ENCODE data around the gene SH3RF1.

Gene SH3RF1

GRCh38 chr4:169251291-169252235 lies 19.2 kb downstream of the SH3RF1 start:
- DNase-seq, result no peak

- no peak for DNase-seq
Observed at GRCh38 chr4:169250796-169251195, 20.0 kb downstream of the SH3RF1 start.

- DNase-seq, result no peak
Observed at GRCh38 chr4:169249999-169250398, 20.8 kb downstream of the SH3RF1 start.

DNA sequence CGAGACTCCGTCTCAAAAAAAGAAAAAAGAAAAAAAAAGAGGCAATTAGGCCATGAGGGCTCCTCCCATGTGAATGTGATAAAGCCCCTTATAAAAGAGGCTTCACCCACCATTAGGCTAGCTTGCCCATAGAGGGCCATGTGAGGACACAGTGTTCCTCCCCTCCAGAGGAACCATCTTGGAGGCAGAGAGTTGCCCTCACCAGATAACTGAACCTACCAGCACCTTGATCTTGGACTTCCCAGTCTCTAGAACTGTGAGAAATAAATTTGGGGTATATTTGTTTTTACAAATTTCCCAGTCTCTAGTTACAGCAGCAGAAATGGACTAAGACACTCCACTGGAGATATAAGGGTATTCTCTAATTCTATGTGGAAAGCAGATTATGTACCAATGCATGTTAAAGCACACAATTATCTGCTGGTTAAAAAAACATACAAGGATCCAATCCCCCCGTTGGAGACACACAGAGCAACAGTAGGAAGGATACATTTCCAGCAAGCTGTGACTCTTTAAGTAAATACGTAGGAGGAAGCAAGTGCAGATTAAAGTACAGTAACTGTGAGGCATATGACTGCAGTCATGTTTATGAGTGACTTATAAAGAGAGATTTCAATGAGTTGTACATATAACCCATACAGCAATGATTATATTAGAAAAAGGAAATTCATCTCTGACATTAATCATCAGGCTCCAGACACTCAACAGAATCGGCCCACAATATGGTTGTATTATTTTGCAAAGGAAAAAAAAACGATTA lies 21.4 kb downstream of the SH3RF1 start:
- DNase-seq, result peak in 2 of 4 experiments; percentile 40 to 58

GRCh38 chr4:169248645-169249044 lies 22.1 kb downstream of the SH3RF1 start:
- DNase-seq, result no peak

GRCh38 chr4:169246957-169247396 lies 23.8 kb downstream of the SH3RF1 start:
- no peak for DNase-seq

DNA sequence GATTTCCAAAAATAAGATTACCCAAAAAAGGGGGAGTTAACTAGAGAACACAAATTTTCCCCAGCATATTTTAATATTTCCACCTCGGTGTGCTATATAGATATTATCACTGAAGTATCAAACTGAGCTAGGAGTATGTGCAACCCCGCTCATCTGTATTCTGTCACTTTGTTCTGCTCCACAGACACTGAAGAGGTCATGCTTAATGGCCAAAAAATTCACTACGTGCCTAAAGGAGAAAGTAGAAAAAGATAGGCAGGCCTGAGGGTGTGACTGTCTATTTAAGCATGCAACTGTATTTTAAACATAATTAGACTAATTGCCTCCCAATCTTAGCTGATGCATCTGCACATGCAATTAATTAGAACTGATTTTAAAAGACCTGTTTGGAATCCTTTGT lies 24.5 kb downstream of the SH3RF1 start:
- DNase-seq, result no peak

- DNase-seq, result peak in 2 of 4 experiments; percentile 58 to 64
Observed at GRCh38 chr4:169245061-169245460, 25.7 kb downstream of the SH3RF1 start.

- DNase-seq, result peak in 2 of 4 experiments; percentile 12 to 33
Observed at GRCh38 chr4:169243825-169244609, 26.7 kb downstream of the SH3RF1 start.

DNA sequence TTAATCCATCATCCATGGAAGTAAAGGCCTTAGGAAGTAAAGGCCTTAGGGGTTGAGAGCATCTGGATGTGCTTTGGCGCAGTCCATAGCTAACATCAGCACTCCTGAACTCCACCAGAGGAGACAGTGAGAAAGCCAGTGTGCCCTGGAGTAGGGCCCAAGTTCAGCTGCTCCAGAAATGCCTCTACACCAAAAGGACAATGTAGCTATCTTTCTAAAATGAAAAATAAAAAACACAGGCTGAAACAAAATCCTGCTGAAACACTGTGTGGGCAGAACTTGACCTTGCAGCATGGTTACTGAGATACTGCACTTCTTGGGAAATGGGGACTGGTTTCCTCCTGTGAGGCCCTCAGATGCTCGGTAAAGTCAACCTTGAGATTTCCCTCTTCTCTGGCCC lies 29.3 kb downstream of the SH3RF1 start:
- peak in 3 of 4 experiments; percentile 19 to 28 (median 20) for DNase-seq

DNA sequence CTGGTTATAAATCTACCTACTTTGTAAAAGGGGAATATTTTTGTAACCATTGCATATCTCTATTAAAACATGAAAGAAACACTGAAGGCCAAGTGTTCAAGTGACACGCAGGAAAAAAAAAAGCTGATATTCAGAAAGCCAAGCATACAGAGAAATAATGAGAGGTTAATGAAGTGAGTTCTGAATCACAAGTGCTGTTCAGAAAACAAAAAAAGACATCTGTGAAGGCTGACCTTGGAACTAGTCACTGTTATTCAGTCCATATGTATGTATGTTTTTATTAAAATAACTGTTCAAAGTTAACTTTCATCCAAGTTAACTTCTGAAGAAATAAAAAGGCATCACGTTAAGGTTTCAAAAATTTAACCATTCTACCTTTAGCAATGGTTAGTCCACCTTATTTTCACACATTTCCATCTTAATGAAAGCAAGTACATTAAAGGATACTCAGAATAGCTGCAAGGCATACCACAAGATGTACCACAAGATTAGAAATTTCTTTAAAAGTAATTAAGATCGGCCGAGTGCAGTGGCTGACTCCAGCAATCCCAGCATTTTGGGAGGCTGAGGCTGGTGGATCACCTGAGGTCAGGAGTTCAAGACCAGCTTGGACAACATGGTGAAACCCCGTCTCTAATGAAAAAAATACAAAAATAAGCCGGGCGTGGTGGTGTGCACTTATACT lies 31.4 kb downstream of the SH3RF1 start:
- DNase-seq, result no peak

DNA sequence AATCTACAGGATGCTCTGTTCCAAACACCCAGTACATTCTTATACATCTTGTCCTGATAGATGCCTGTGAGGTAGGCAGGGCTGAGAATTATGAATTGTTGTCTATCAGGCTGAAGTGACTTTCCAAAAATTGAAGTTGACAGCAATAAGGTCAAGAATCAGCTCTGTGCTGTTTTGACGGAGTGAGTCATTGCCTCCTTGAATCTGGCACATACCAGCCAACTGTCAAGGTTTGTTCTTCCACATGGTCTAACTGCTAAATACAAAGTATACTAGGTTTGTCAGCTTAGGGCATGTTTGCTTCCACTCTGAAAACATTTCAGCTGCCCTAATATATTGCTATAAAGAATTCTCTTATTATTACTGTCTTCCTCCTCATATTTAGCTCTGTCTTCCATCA lies 32.3 kb downstream of the SH3RF1 start:
- DNase-seq, result no peak

DNA sequence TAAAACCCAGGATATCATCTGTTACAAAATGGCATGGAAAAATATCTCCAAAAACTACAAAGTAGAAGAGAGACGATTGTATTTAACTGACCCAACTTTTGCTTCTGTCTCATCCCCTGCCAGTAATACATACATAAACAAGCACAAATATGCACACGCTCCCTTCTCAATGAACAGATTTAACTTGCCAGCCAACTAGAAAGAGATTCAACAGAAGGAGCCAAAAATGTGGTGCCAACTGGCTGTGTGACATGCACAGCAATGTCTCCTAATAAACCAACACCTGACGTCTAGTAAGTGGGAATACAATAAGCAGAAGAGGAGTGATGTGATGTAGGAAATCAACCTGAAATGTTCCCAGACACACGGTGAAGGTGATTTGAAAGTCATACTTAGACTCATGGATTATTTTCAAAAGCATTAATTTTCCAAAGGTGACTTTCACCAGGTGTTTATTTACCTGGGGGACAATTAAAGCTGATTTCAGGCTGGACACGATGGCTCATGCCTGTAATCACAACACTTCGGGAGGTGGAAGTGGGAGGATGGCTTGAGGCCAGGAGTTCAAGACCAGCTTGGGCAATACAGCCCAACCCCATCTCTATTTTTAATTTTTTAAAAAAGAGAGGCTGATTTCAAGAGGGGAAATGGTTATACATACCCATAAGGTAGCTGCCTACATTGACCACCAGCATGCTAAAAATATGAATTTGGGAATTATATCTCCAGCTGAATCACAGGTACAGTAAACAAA lies 33.7 kb downstream of the SH3RF1 start:
- DNase-seq, result no peak

DNA sequence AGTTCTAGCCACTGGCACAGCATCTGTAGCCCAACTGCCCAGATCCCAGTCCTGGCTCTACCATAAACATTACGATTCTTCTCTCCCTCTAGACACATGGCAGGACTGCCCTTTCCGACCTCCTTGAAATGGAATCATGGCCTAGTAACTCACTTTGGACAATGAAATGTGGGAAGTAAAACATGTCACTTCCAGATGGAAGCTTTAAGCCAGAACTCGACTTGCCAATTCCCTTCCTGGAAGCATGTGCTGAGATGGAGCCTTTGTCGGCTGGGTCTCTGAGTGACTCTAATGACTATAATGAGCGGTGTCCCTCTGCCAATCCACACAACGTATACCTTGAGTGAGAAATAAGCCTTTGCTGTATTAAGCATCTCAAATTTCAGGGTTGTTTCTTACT lies 34.7 kb downstream of the SH3RF1 start:
- DNase-seq, result no peak

DNA sequence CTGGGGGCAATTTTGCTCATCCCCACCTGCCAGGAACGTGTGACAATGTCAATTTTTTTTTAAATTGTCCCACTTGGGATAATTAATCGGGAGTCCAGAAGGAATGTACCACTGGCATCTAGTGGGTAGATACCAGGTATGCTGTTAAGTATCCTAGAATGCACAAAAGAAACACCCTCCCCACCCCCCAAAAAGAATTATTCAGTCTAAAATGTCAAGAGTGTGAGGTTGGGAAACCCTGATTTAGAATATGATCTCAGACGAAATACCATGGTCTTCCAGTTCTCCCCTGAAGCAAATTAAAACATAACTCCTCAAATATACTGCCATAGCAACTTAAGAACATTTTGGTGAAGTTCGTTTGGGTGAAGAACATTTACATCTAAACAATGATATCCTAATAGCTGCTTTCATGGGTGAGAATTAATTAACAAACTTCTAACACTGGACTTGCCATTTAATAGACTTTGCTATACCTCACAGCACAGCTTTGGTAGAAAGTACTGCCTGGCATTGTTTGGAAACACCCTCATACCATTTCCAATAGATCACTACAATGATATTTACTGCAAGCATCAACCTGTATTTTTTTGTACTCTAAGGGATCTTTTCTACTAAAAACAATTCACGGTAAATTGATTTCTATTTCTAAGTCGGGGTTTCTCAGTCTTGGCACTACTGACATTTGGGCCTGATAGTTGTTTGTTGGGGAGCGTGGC lies 36.5 kb downstream of the SH3RF1 start:
- DNase-seq, result no peak

DNA sequence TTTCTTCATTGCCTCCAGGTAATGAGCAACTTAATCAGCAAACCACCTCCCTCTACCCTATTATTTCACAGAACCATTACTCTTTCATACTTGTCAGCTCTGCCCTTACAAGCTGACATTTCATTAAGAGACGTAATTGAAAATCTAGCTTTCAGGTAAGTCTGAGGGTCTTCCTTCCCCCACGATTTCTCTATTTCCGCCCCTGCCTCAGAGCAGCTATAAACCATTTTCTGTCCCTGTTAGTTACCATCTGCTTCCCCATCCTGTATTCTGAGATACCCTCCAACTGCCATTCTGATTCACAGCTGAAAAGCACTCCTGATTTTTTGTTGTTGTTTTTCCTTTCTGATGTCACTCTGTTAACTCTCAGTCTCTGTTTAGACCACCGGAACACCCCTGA lies 37.1 kb downstream of the SH3RF1 start:
- DNase-seq, result no peak

DNA sequence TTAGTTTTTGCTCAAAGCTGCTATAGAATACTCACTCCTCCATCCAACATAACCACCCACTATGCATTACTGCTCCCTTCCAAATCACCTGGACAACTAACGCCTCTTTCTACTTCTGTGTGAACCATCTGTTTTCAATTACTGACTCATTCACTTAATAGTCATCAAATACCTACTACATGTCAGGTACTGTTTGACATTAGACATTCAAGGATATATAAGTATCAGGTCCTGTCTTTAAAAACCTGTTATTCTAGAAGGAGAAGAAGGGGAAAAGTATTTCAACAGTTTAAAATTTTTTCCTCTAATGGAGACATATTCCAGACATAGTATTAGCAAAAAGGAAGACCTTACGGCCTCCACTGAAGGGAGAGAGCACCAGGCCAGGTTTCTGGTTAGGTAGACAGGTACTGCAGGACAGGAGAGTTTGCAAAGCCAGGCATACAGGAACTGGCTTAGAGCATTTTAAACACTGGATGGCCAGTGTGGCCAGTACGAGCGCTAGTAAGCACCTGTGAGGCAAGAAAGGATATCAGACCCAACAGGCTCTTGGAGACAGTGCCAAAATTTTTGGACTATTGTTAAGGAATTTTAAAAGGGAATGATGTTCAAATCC lies 39.0 kb downstream of the SH3RF1 start:
- no peak for DNase-seq

- peak; percentile 21 to 71 (median 54) for DNase-seq
Observed at GRCh38 chr4:169229571-169230028, 41.2 kb downstream of the SH3RF1 start.

DNA sequence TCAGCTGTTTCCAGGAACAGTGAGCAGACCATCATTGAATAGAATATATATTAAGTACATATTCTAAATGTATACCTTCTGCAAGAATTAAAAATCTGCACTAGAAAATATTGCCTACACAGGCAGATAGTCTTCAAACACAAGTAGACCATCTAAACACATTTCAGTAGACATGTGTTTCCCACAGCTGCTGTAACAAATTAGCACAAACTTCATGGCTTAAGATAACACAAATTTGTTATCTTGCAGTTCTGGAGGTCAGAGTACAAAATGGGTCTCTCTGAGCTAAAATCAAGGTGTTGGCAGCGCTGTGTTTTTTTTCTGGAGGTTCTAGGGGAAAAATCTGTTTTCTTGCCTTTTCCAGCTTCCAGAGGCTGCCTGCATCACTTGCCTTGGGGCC lies 42.7 kb downstream of the SH3RF1 start:
- DNase-seq, result no peak

DNA sequence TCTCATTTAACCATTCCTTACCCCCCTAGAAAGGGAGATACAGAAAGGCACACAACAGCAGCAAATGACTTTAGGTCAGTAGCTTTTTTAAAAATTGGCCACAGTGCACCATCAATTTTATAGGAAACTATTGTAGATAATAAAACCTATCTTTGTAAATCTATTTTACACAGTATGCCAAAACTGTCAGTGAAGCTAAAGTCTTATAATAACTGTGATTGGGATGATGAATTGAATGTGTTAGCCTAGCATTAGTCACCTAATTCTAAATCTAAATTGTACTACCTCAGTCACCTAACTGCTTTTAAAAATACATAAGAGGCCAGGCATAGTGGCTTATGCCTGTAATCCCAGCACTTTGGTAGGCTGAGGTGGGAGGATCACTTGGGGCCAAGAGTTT lies 44.2 kb downstream of the SH3RF1 start:
- DNase-seq, result no peak
